Hepatocyte (in vitro differentiated cells): ENCODE measurements around the gene LHPP.

Experiments used
- EZH2 ChIP-seq: fragments of 200-600 bp; sonication (generic); IDR thresholded peaks from 2 replicates; pipeline ENCODE4 v1.6.1; 2016; ENCODE audit warnings: antibody characterized with exemption, mild to moderate bottlenecking, borderline replicate concordance
- EZH2phosphoT487 ChIP-seq: fragments of 200-600 bp; sonication (generic); IDR thresholded peaks from one replicate; pipeline ENCODE4 v1.6.1; 2018; ENCODE audit warnings: antibody characterized with exemption, mild to moderate bottlenecking, low read depth, moderate library complexity; ENCODE audit not compliant: unreplicated experiment, severe bottlenecking
- TF ChIP-seq, protein P1 (sequence below): fragments of 200-600 bp; sonication (generic); IDR thresholded peaks from 2 replicates; pipeline ENCODE4 v1.5.1; 2016; ENCODE audit warnings: antibody characterized with exemption, mild to moderate bottlenecking; ENCODE audit not compliant: poor library complexity

DNA sequence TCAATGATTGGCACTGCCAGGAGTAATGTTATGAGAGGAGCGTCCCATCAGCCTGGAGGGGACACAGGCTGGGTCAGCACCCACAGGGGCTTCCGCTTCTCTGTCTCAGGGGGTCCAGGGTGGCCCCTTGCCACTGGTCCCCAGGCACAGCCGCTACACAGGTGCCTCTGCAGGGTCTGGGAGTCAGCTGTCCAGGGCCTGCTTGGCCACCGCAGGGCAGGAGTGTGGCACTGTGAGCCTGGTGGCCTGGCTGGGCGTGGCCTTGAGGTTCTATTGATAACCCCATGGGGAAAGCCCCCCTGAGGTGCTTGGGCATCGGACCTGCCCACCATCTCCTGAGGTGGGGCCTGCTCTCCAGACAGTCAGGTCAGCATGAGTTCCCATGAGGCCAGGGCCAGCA is 136.6 kb downstream of the LHPP start:
- TF ChIP-seq EZH2 = no peak
- TF ChIP-seq, protein P1, sequence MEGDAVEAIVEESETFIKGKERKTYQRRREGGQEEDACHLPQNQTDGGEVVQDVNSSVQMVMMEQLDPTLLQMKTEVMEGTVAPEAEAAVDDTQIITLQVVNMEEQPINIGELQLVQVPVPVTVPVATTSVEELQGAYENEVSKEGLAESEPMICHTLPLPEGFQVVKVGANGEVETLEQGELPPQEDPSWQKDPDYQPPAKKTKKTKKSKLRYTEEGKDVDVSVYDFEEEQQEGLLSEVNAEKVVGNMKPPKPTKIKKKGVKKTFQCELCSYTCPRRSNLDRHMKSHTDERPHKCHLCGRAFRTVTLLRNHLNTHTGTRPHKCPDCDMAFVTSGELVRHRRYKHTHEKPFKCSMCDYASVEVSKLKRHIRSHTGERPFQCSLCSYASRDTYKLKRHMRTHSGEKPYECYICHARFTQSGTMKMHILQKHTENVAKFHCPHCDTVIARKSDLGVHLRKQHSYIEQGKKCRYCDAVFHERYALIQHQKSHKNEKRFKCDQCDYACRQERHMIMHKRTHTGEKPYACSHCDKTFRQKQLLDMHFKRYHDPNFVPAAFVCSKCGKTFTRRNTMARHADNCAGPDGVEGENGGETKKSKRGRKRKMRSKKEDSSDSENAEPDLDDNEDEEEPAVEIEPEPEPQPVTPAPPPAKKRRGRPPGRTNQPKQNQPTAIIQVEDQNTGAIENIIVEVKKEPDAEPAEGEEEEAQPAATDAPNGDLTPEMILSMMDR = no peak
- no peak for TF ChIP-seq EZH2phosphoT487
